ENCODE measurements around the gene MAGI2. TPM values are rescaled to one million over a fixed set of nuclear protein-coding genes. Genes with fewer than 3 reads are reported as not detected.

The MAGI2 gene
- total RNA-seq, 1 donor from 2014 or later, result 3.6 TPM

- DNase-seq, result no peak
- intact Hi-C loops (cut with micrococcal nuclease), result no loop called here
- no peak for ATAC-seq
Observed at GRCh38 chr7:78792006-78792405, 661.5 kb downstream of the MAGI2 start.

DNA sequence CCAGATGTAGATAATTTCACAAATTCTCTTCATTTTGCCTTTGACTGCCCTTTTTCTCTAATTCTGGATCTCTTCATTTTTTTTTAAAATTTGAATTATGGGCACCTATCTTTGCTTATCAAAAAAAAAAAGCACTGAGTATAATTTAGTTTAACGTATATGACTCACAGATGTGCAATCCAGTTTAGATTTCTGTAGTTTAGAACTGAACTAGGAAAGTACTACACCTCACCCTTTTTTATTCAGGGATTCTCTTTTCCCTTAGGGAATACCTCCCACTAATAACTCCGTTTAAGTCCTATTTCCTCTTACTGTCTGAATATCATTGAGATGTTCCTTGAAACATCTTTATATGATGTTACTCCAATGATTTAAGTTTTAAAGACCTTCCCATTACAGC is 665.0 kb downstream of the MAGI2 start:
- intact Hi-C loops (cut with micrococcal nuclease), result no loop called here
- DNase-seq (no peak), ATAC-seq (no peak)

DNA sequence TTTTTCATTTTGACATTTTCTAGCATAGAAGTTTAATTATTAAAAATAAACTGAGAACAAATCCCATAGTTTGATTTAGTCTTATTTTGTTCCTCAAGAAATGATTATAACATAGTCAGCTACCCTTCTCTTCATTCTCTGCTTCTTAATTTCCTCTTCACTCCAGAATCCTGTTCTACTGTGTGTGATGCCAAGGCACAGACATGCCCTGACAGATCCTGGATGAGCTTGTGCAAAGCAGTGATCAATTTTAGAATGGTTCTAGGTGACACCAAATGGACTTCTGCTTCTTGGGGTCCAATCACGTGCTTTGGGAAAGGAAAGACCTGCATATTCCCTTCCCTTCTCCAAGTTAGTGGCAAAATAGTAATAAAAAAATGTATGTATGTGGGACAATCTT is 665.6 kb downstream of the MAGI2 start:
- ATAC-seq (no peak), DNase-seq (no peak)
- intact Hi-C loops (cut with micrococcal nuclease), result no loop called here

GRCh38 chr7:78786055-78786454 is 667.4 kb downstream of the MAGI2 start:
- DNase-seq (no peak), ATAC-seq (no peak)
- intact Hi-C loops (cut with micrococcal nuclease), result no loop called here

GRCh38 chr7:78783179-78783962 is 670.1 kb downstream of the MAGI2 start:
- ATAC-seq (no peak), DNase-seq (no peak)
- intact Hi-C loops (cut with micrococcal nuclease), result no loop called here

DNA sequence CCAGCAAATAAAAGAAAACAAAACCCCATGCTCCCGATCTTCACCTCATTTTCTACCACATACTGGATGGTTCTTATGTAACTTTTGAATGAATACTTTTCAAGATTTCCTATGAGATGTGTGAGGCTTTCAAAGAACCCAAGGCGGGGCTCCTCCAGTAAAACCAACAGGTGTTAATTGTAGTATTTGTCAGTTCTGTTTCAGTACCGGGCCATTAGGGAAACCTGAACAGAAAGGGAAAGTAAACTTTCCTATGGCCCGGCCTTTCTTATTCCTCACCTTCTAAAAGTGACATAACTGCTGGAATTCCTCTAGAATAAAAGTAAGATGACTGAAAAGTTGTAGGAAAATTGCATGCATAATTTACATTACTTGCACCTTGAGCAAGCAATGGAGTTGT is 672.9 kb downstream of the MAGI2 start:
- DNase-seq (no peak), ATAC-seq (no peak)

DNA sequence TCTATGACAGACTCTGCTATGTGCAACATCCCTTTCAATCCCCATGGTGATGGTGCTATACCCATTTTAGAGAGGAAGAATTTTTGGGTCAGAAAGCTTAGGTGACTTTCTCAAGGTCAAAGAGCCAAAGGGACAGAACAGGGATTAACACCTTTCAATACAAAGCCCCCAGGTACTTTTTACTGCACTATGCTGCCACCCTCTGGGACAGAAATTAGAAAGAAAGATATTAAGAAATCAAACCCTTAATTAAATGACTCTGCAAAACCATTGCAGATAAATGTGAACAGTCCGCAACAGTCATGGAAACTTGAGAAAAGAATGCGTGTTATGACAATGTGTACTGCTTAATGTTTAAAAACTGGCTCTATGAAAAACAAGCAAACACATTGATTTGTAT is 673.7 kb downstream of the MAGI2 start:
- DNase-seq, result no peak

More for the DNA sequence above, 672.9 kb downstream of the MAGI2 start:
- intact Hi-C loops (cut with micrococcal nuclease), result no loop called here

DNA sequence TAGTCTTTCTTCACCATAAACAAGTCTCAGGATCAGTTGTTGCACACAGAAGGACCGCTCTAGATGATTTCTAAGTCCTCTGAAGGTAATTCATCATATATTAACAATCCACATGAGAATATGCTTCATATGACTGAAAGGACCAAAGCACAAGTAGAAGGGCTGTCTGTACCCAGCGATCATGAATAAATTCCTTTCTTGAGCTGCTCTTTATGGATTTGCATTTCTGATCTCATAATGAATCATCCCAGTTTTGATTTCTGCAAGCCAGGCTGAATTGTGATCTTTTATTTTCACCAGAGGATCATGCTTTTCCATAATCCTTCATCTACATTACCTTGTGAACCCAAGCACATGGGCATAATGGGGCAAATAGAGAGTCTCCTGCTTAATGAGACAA is 675.6 kb downstream of the MAGI2 start:
- no peak for ATAC-seq
- intact Hi-C loops (cut with micrococcal nuclease), result no loop called here
- no peak for DNase-seq

More for the DNA sequence above, 673.7 kb downstream of the MAGI2 start:
- intact Hi-C loops (cut with micrococcal nuclease), result no loop called here
- ATAC-seq, result no peak

GRCh38 chr7:78770422-78771410 is 682.8 kb downstream of the MAGI2 start:
- no peak for DNase-seq
- ATAC-seq, result peak; percentile 66
- intact Hi-C loops (cut with micrococcal nuclease), result no loop called here

DNA sequence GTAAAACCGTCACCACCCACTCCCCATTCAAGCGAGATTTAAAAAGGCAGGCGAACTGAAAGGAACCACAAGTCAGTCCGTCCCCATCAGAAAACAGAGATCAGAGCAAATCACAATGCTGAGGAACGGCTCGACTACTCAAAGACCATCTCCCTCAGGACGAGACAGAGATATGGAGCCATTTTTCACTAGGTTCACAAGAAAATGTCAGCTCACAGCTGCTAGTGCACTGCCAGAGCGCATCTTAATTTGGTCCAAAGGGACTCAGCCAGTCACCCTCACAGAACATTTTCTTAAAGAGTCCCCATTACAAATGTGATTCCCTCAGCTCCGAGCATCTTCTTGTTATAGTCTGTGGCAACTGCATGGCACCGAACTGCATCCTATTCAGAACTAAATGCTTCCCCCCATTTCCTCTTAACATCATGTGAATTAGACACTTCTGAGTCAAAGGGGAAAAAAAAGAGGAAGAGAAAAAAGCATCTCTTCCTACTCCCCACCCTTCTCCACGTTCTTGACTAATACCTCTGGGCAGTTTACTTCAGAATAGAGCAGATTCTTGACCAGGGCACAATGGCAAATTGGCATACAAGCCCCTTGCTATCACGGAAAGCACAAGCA is 683.9 kb downstream of the MAGI2 start:
- ATAC-seq (peak; percentile 26), DNase-seq (no peak)
- intact Hi-C loops (cut with micrococcal nuclease), result no loop called here

- ATAC-seq (peak; percentile 85), DNase-seq (no peak)
- intact Hi-C loops (cut with micrococcal nuclease), result no loop called here
Observed at GRCh38 chr7:78768859-78769258, 684.6 kb downstream of the MAGI2 start.

- DNase-seq, result no peak
- intact Hi-C loops (cut with micrococcal nuclease), result no loop called here
- ATAC-seq, result no peak
Observed at GRCh38 chr7:78765943-78766729, 687.3 kb downstream of the MAGI2 start.

DNA sequence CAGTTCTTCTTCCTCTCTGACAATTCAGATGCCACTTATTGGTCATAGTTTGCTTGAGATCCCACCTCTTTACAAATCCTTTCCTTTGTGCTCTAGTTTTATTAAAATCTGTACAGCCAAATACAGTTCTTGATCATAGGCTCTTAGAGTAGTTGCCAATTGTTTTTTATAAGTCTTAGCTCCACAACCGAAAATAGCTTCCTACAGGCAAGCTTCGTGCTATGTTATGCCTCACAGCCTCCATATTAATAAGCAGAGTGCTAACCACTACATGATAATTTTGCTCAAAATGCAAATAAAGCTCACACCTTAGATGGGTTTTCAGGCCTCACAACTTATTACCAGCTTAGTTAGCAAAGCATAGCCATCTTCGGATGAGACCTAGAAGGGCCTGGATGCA is 688.9 kb downstream of the MAGI2 start:
- intact Hi-C loops (cut with micrococcal nuclease), result no loop called here
- DNase-seq (no peak), ATAC-seq (peak; percentile 42)

DNA sequence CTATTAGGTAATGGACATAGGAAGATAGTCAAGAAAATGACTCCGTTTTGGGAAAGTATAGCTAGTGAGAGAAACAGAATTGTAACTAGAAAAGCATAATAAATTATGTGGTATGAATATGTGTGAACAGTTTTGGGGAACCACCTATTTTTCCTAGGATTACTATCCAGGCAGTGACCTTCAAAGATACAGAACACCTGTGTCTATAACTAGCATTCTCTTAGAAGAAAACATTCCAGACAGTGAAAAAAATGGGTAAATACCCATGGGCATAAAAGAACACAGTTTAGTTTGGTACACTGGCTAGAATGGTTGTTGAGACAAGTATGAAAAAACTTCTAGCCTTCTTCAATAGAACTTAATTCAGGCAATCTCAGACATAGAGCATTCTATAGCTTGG is 690.8 kb downstream of the MAGI2 start:
- DNase-seq, result no peak
- no peak for ATAC-seq
- intact Hi-C loops (cut with micrococcal nuclease), result no loop called here

DNA sequence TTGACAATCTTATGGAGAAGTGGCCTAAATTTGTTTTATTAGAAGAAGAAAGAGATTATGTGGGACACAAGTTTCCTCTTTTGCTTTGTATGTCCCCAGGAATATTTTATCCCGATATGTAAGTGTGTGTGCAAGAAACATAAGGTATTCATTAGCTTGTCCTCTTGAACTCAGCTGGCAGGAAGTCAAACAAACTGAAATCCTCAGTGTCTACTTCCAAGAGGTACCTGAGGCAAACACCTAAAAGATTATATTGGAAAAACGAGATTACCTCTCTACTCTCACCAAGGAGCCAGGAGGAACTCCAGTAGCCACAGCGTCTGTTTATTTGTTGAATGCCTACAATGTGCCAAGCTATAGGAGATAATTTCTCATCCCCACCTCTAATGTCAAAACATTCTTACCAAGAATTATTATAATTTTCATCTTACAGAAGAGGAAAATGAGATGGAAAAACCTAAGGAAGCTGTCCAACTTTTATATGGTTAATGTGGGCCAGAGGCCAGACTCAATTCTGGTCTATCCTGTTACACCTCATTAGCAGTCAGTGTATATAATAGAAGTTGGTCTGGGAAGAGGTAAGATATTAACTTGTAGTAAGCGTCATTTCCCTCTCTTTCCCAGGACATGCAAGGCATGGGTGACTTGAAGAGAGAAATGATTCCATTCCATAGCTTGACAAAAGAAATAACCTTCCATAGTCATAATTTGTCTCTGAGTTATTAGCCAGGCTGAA is 692.7 kb downstream of the MAGI2 start:
- ATAC-seq, result no peak
- intact Hi-C loops (cut with micrococcal nuclease), result no loop called here

GRCh38 chr7:78752554-78752953 is 700.9 kb downstream of the MAGI2 start:
- DNase-seq (no peak), ATAC-seq (no peak)
- intact Hi-C loops (cut with micrococcal nuclease), result no loop called here

More for the DNA sequence above, 692.7 kb downstream of the MAGI2 start:
- no peak for DNase-seq

- no peak for ATAC-seq
- DNase-seq, result no peak
- intact Hi-C loops (cut with micrococcal nuclease), result no loop called here
Observed at GRCh38 chr7:78751253-78751652, 702.2 kb downstream of the MAGI2 start.

GRCh38 chr7:78749052-78749746 is 704.3 kb downstream of the MAGI2 start:
- DNase-seq (no peak), ATAC-seq (no peak)
- intact Hi-C loops (cut with micrococcal nuclease), result no loop called here

Measured in left ventricle myocardium superior (tissue), 1 donor.